Measurements from ENCODE around the gene SLC39A13. TPM values are rescaled to one million over a fixed set of nuclear protein-coding genes. Genes with fewer than 3 reads are reported as not detected.

The SLC39A13 gene
- total RNA-seq, 4 donors from 2014 or later, result 68.8 to 218 (median 78.9) TPM

DNA sequence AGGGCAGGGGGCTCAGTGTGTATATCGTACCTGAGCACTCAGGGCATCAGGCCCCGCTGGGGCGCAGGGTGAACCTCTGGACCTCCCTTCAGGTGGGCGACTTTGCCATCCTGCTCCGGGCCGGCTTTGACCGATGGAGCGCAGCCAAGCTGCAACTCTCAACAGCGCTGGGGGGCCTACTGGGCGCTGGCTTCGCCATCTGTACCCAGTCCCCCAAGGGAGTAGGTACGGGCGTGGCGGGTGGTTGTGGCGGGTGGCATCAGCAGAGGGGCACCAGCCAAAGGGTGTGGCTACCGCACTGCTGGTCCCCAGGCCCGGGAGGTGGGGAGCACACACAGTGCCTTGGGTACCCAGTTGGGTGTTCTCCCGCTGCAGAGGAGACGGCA lies 6.3 kb downstream of the SLC39A13 start:
- no peaks in the 10 kb centered on the region for H3K27me3 ChIP-seq
- no peak for TF ChIP-seq CTCF (IDR thresholded peaks at IDR 0.05)
- no peak for TF ChIP-seq EP300 (IDR thresholded peaks at IDR 0.05)
- no peak for TF ChIP-seq POLR2AphosphoS5 (IDR thresholded peaks at IDR 0.05)
- no peak for TF ChIP-seq POLR2A (IDR thresholded peaks at IDR 0.05)
- H3K9me3 ChIP-seq, result no peaks in the 10 kb centered on the region
- no peak for ATAC-seq
- peak overlapping the region in 3 of 4 donors; percentile 91 to 98 (median 96) for H3K27ac ChIP-seq
- H3K4me3 ChIP-seq, result no peak overlapping the region
- peaks cover 0 to 83% of the 10 kb centered on the region in 2 donors for H3K36me3 ChIP-seq
- H3K4me1 ChIP-seq, result peaks cover 7 to 71% (median 54%) of the 10 kb centered on the region in 3 donors
- no CpG with 5 or more reads among the region's 19 CpGs for WGBS, 2 donors (ENCODE audit: low coverage in 1 of 2)

DNA sequence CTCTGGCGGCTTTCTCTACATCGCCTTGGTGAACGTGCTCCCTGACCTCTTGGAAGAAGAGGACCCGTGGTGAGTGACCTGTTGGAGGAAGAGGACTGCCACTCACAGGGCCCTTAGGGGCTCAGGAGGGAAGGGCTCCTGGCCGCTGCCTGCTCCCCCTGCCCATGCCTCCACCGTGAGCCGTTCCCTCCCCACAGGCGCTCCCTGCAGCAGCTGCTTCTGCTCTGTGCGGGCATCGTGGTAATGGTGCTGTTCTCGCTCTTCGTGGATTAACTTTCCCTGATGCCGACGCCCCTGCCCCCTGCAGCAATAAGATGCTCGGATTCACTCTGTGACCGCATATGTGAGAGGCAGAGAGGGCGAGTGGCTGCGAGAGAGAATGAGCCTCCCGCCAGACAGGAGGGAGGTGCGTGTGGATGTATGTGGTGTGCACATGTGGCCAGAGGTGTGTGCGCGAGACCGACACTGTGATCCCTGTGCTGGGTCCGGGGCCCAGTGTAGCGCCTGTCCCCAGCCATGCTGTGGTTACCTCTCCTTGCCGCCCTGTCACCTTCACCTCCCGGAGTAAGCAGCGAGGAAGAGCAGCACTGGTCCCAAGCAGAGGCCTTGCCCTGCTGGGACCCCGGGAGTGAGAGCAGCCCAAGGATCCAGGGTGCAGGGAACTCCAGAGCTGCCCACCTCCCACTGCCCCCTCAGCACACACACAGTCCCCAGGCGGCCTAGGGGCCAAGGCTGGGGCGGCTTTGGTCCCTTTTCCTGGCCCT lies 6.9 kb downstream of the SLC39A13 start:
- H3K27me3 ChIP-seq, result no peaks in the 10 kb centered on the region
- 80% methylated on average over 6 of the region's 31 CpGs; no CpG with 5 or more reads in 1 of the 2 donors for WGBS, 2 donors (ENCODE audit: low coverage in 1 of 2)
- no peak for TF ChIP-seq POLR2A (IDR thresholded peaks at IDR 0.05)
- no peak for TF ChIP-seq POLR2AphosphoS5 (IDR thresholded peaks at IDR 0.05)
- no peak for TF ChIP-seq EP300 (IDR thresholded peaks at IDR 0.05)
- TF ChIP-seq CTCF (IDR thresholded peaks at IDR 0.05), result no peak
- H3K9me3 ChIP-seq, result no peaks in the 10 kb centered on the region
- ATAC-seq, result no peak
- H3K27ac ChIP-seq, result peak overlapping the region; percentile 53 to 98 (median 94)
- H3K4me1 ChIP-seq, result peaks cover 7 to 65% (median 48%) of the 10 kb centered on the region in 3 donors
- H3K4me3 ChIP-seq, result no peak overlapping the region
- H3K36me3 ChIP-seq, result peaks cover 0 to 86% of the 10 kb centered on the region in 2 donors

DNA sequence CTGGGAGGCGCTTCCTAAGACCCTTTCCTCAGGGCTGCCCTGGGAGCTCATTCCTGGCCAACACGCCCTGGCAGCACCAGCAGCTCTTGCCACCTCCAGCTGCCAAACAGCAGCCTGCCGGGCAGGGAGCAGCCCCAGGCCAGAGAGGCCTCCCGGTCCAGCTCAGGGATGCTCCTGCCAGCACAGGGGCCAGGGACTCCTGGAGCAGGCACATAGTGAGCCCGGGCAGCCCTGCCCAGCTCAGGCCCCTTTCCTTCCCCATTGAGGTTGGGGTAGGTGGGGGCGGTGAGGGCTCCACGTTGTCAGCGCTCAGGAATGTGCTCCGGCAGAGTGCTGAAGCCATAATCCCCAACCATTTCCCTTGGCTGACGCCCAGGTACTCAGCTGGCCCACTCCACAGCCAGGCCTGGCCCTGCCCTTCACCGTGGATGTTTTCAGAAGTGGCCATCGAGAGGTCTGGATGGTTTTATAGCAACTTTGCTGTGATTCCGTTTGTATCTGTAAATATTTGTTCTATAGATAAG lies 7.6 kb downstream of the SLC39A13 start:
- H3K27ac ChIP-seq, result peak overlapping the region; percentile 53 to 98 (median 94)
- no peaks in the 10 kb centered on the region for H3K9me3 ChIP-seq
- peaks cover 0 to 86% of the 10 kb centered on the region in 2 donors for H3K36me3 ChIP-seq
- no peaks in the 10 kb centered on the region for H3K27me3 ChIP-seq
- TF ChIP-seq EP300 (IDR thresholded peaks at IDR 0.05) (no peak), POLR2AphosphoS5 (IDR thresholded peaks at IDR 0.05) (peak; percentile 91), POLR2A (IDR thresholded peaks at IDR 0.05) (no peak)
- 7 to 20% methylated on average over 2 of the region's 13 CpGs for WGBS, 2 donors (ENCODE audit: low coverage in 1 of 2)
- peaks cover 7 to 57% (median 41%) of the 10 kb centered on the region in 3 donors for H3K4me1 ChIP-seq
- peak; percentile 96 for ATAC-seq
- no peak overlapping the region for H3K4me3 ChIP-seq

DNA sequence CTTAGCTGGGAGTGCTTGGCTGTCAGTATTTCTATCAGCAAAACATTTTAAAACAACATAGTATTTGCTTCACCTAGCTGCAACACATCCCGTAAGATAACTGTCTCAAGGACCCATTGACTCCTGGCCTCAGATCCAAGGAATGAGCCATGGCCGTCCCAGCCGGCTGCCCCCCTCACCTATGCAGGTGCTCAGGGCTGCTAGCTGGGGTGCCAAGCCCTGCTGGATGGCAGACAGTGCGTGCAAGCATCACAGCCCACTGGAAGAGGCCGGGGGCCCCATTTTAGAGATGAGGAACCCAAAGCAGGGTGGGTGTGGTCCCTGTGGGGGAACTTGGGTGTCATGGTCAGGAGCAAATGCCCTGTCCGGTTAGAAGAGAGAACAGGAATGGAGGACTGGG lies 9.3 kb downstream of the SLC39A13 start:
- peaks cover 7 to 42% (median 38%) of the 10 kb centered on the region in 3 donors for H3K4me1 ChIP-seq
- H3K27ac ChIP-seq, result peak overlapping the region in 3 of 4 donors; percentile 91 to 98 (median 96)
- 64 to 68% methylated on average over 2 to 3 of the region's 6 CpGs for WGBS, 2 donors (ENCODE audit: low coverage in 1 of 2)
- ATAC-seq, result no peak
- H3K27me3 ChIP-seq, result no peaks in the 10 kb centered on the region
- TF ChIP-seq POLR2A (IDR thresholded peaks at IDR 0.05), result no peak
- no peak for TF ChIP-seq CTCF (IDR thresholded peaks at IDR 0.05)
- no peak for TF ChIP-seq POLR2AphosphoS5 (IDR thresholded peaks at IDR 0.05)
- TF ChIP-seq EP300 (IDR thresholded peaks at IDR 0.05), result no peak
- H3K36me3 ChIP-seq, result peaks cover 0 to 87% of the 10 kb centered on the region in 2 donors
- no peak overlapping the region for H3K4me3 ChIP-seq
- no peaks in the 10 kb centered on the region for H3K9me3 ChIP-seq

DNA sequence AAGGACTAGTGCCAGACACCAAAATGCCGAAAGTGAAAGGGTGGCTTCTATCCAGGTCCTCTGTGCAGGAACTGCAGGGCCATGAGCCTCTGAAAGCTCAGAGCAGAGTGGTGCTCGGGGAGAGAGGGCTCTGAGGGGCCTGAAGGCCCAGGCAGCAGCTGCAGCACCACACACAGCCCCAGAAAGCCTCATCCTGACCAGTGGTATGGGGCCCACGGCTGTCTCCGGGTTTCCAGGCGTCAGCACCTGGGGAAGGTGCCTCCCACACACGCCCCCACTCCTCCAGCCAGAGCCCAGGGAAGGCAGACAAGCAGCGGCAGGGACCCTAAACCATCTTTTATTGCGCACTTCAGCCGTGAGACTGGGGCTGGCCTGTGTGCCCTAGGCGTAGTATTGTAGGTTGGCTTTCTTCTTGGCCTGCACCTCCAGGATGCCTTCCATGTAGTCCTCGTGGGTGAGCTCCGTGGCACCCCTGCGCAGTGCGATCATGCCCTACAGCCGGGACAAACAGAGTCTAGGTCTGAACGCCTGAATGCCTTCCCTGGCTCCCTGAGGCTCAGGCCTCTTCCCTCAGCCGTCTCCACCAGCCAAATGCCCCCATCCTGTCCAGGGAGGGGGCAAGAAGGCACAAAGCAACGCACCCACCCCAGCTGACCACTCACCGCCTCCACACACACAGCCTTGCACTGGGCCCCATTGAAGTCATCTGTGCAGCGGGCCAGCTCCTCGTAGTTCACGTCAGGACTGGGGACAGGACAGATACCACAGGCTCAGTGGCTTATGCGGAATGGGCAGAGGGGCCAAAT lies 10.3 kb downstream of the SLC39A13 start:
- TF ChIP-seq POLR2AphosphoS5 (IDR thresholded peaks at IDR 0.05), result no peak
- no peak for TF ChIP-seq CTCF (IDR thresholded peaks at IDR 0.05)
- TF ChIP-seq POLR2A (IDR thresholded peaks at IDR 0.05), result no peak
- TF ChIP-seq EP300 (IDR thresholded peaks at IDR 0.05), result no peak
- ATAC-seq, result no peak
- Histone ChIP-seq H3K9me3 (no peaks in the 10 kb centered on the region), H3K27ac (peak overlapping the region in 3 of 4 donors; percentile 91 to 98 (median 96)), H3K4me3 (no peak overlapping the region), H3K36me3 (peaks cover 0 to 87% of the 10 kb centered on the region in 2 donors), H3K4me1 (peaks cover 7 to 35% (median 32%) of the 10 kb centered on the region in 3 donors), H3K27me3 (no peaks in the 10 kb centered on the region)
- WGBS, 2 donors (ENCODE audit: low coverage in 1 of 2), result 40 to 71% methylated on average over 2 to 3 of the region's 23 CpGs

All from gastroesophageal sphincter (tissue), 4 donors.